GM12874 (cell line): ENCODE results near the gene IRX6.

Experiments used
- CTCF ChIP-seq: IDR thresholded peaks from 2 replicates; pipeline ENCODE4 v1.5.1; 2011; ENCODE audit warnings: low read depth, mild to moderate bottlenecking, control low read depth, low read length, moderate library complexity; ENCODE audit not compliant: insufficient read depth

Gene IRX6

GRCh38 chr16:55329791-55330428 lies 5.9 kb downstream of the IRX6 start:
- TF ChIP-seq CTCF = no peak

GRCh38 chr16:55330781-55331647 lies 7.0 kb downstream of the IRX6 start:
- TF ChIP-seq CTCF = no peak

GRCh38 chr16:55331648-55332185 lies 7.7 kb downstream of the IRX6 start:
- TF ChIP-seq CTCF = no peak

- no peak for TF ChIP-seq CTCF
These were observed 9.7 kb downstream of the IRX6 start for GRCh38 chr16:55333684-55334083.

GRCh38 chr16:55338646-55339045 lies 14.6 kb downstream of the IRX6 start:
- no peak for TF ChIP-seq CTCF

GRCh38 chr16:55340445-55340844 lies 16.4 kb downstream of the IRX6 start:
- TF ChIP-seq CTCF = no peak

- no peak for TF ChIP-seq CTCF
These were observed 17.7 kb downstream of the IRX6 start for GRCh38 chr16:55341681-55342080.
